Motor neuron (in vitro differentiated cells): ENCODE results near the gene SALL4. TPM values are rescaled to one million over a fixed set of nuclear protein-coding genes. Genes with fewer than 3 reads are reported as not detected.
"Not testable (repeated sequence)": the region's sequence is repeated elsewhere in the genome, so short reads cannot be mapped to it uniquely, and the experiment has no call there.

Source experiments
- ATAC-seq, 8 experiments: fragments of 200-7000 bp; cut with Tn5 transposase; replicated peaks in 6 of 8; 2 replicates each; pipeline ENCODE4 v1.8.0; 2021; ENCODE audit warnings: mild to moderate bottlenecking in 8 of 8, moderate library complexity in 8 of 8
- H3K27ac ChIP-seq, 2 donors: fragments of 250-450 bp; sonication (Bioruptor Pico); 2 replicates each; pipeline ENCODE4 v1.9.0; 2021; ENCODE audit warnings: antibody characterized with exemption in 2 of 2, mild to moderate bottlenecking in 2 of 2, moderate library complexity in 1 of 2
- H3K4me1 ChIP-seq, 2 donors: fragments of 250-450 bp; sonication (Bioruptor Pico); replicated peaks in 1 of 2; 2 replicates each; pipeline ENCODE4 v1.6.1; 2021; ENCODE audit warnings: antibody characterized with exemption in 2 of 2, mild to moderate bottlenecking in 2 of 2, moderate library complexity in 1 of 2
- H3K4me3 ChIP-seq, 5 donors: fragments of 250-450 bp; sonication (Bioruptor Pico); 2 replicates each; pipeline ENCODE4 v1.9.0; 2021; ENCODE audit warnings: antibody characterized with exemption in 5 of 5, mild to moderate bottlenecking in 5 of 5, moderate library complexity in 4 of 5
- WGBS, 10 experiments: fragments of 450-650 bp; shearing (Covaris generic); methylation state at CpG; one replicate each; pipeline ENCODE4 v1.0.0; 2022; 5-methylcytosine and 5-hydroxymethylcytosine counted together
- in situ Hi-C, 9 experiments: fragments of 400-800 bp; cut with MboI; loops; one replicate each; pipeline ENCODE4 v1.15.0; 2021; ENCODE audit warnings: low sequenced_read_pairs in 9 of 9, low pct_unique_long_range_greater_than_20kb in 2 of 9; ENCODE audit not compliant: unreplicated experiment in 9 of 9
- total RNA-seq, 8 experiments: library from RNA; unstranded; fragments of 300-600 nt; gene quantifications; 2 replicates each; pipeline versions ENCODE4 v1.2.3 to v1.2.4, GENCODE V29; 2022

SALL4 gene
- total RNA-seq, 8 experiments from 2014 or later: 0.59 to 48.1 (median 5.2) TPM

DNA sequence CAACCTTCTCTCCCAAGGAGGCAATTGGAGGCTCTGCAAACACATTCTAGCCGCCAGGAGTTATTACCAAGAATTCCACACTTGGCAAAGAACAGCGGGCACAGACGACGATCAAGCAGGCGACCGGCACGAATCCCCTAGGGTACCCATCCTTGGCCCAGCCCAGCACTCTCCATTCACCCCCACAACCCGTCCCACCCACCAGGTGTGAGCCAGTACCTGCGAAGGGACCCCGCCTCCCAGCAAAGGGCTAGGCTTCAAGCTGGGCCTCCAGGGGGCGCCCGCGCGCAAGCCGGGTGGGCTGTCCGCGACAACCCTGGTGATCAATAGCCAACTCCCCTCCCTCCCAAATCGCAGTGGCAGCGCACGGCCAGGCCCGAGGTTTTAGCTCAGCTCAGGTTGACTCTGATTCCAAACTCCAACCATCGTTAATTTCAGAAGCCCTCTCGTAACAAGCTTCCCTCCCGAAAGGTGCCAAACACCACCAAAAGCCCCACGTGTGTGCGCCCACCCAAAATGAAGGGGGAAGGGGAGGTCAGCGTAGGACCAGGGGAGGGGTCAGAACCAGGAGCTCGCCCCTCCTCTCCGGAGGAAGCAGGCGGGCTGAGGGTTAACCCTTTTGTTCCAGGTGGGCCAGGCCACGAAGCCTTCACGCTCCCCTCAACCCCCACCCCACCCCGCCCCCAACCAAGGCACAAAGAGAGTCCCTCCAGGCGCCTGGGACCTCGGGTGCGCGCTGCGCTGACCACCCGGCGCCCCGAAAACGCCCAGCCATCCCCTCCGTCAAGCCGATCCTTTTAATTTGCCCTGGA is 2.1 kb downstream of the SALL4 start:
- Histone ChIP-seq H3K4me3 (peak overlapping the region; percentile 43 to 89 (median 49)), H3K27ac (peak overlapping the region; percentile 73 to 84), H3K4me1 (peaks cover 21 to 25% of the 10 kb centered on the region in 2 donors)
- 0 to 20% (median 0%) methylated on average over 1 to 7 of the region's 44 CpGs; no CpG with 5 or more reads in 5 of the 10 experiments for WGBS, 10 experiments
- in situ Hi-C loops: loop anchor here in 3 of 9 experiments (10.0 to 25.0 kb wide), 3 partner anchors 165 to 287 kb away; no protein-coding TSS in a partner anchor
- peak; percentile 76 to 92 (median 87) for ATAC-seq

DNA sequence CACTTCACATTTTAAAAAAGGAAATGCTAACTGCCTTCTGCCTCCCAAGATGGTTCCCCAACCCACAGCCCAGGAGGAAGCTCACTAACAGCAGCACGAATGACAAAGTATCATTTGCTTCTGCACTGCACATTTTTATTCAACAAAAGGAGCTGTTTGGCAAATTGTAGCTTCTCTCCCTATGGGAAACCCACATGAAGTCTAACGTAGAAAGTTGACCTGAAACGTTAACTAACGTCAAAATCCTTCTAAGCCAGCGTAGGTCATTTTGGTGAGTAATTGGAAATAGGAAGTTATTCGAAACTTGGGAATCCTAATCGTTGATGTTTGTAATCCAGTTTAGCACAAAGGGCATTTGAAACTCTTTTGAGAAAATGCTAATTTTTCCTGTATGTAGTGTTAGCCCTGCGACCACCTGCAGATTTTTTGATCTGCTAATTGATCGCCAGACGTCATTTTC is 2.9 kb downstream of the SALL4 start:
- Histone ChIP-seq H3K4me3 (peak overlapping the region; percentile 43 to 89 (median 49)), H3K27ac (peak overlapping the region; percentile 46 to 53), H3K4me1 (peaks cover 21 to 25% of the 10 kb centered on the region in 2 donors)
- WGBS, 10 experiments: 0 to 67% (median 30%) methylated on average over 2 to 10 of the region's 10 CpGs; no CpG with 5 or more reads in 1 of the 10 experiments
- in situ Hi-C loops: no loop called here
- no peak for ATAC-seq

DNA sequence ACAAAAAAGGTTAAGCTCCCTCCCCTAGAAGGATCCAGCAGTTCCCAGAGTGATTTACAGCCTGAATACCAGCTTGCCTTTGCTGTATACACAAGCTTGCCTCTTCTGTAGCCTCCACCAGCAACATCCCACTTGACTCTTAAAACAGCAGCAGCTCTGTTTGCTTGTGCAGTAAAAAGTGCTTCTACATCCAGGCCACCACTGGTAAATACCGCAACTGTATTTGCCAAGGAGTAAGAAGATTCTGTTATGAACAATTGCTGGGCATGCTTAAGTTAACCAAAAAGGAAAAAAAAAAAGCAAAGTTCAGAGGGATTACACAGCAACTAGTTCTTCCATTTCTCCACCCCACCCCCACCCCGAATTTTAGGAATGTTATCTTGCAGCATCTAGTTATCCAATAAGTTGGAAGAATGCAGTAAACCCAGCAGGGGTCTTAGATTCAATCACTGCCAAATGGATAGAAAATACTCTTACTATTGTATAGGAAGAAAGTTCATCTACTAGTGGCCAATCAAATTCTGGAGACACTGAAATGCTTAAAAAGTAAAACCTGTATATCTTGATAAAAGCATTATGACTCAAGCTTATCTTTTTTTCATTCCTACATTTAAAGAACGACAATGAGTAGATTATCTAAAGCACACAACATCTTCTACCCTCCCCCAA is 4.8 kb downstream of the SALL4 start:
- Histone ChIP-seq H3K4me3 (no peak overlapping the region), H3K4me1 (peaks cover 21 to 25% of the 10 kb centered on the region in 2 donors), H3K27ac (no peak overlapping the region)
- 0 to 64% (median 11%) methylated on average over 1 to 3 of the region's 3 CpGs; no CpG with 5 or more reads in 1 of the 10 experiments for whole genome bisulfite sequencing, 10 experiments
- in situ Hi-C loops: no loop called here
- ATAC-seq: peak in 2 of 8 experiments; percentile 7 to 47

DNA sequence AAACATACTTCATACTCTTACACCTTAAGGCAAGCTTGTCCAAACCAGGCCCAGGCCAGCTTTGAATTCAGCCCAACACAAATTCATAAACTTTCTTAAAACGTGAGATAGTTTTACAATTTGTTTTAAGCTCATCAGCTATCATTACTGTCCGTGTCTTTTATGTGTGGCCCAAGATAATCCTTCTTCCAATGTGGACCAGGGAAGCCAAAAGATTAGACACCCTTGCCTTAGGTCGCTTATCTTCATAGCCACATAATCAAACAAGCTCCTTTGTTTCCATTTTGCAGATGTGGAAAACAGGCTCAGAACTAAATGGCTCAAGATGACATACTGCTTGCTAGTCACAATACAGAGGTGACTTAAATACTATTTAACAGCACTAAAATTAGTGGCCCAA is 6.0 kb downstream of the SALL4 start:
- Histone ChIP-seq H3K27ac (no peak overlapping the region), H3K4me1 (peaks cover 21 to 25% of the 10 kb centered on the region in 2 donors), H3K4me3 (no peak overlapping the region)
- in situ Hi-C loops: no loop called here
- whole genome bisulfite sequencing, 10 experiments: 29 to 82% (median 74%) methylated on average over 1 to 3 of the region's 3 CpGs
- ATAC-seq: no peak

DNA sequence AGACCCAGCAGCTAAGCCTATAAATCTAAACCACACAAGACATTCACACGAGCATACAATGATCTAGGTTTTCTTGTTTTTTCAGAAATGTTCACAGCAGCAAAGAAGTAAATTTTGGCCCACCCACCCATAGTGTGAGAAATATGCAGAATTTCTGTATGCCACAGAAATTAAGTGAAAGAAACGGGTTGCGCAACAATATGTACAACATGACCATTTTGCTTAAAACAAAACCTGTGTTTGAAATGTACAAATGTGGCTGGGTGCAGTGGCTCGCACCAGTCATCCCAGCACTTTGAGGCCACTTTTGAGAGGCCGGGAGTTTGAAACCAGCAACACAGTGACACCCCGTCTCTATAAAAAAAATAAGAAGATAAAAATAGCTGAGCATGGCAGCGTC is 9.4 kb downstream of the SALL4 start:
- no peak overlapping the region for H3K4me3 ChIP-seq
- H3K4me1 ChIP-seq: peaks cover 12 to 13% of the 10 kb centered on the region in 2 donors
- 46 to 100% (median 86%) methylated on average over 1 to 7 of the region's 7 CpGs; no CpG with 5 or more reads in 2 of the 10 experiments for WGBS, 10 experiments
- no peak overlapping the region for H3K27ac ChIP-seq
- in situ Hi-C loops: no loop called here
- no peak for ATAC-seq

DNA sequence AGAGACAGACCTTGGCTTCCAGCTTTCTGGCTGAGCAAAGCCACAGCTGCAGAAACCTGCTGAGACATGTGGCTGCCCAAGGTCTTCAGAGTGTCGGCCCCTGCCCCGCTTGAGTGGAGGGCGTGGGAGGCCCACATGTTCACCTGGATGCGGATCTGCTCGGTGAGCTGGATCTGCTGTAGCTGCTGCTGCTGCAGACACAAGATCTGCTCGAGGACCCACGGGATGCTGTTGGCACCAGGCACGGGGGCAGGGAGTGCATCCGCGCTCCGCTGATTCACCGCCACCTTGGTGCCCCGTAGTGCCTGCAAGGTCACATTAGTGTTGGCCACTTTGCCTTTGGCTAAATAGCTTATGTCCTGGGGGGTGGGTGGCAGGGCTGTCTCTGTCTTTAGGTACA is 10.7 kb downstream of the SALL4 start:
- peaks cover 2 to 6% of the 10 kb centered on the region in 2 donors for H3K4me1 ChIP-seq
- in situ Hi-C loops: no loop called here
- H3K27ac ChIP-seq: no peak overlapping the region
- no peak for ATAC-seq
- WGBS, 10 experiments: 90 to 96% methylated on average over 2 to 4 of the region's 13 CpGs; no CpG with 5 or more reads in 8 of the 10 experiments
- no peak overlapping the region for H3K4me3 ChIP-seq

DNA sequence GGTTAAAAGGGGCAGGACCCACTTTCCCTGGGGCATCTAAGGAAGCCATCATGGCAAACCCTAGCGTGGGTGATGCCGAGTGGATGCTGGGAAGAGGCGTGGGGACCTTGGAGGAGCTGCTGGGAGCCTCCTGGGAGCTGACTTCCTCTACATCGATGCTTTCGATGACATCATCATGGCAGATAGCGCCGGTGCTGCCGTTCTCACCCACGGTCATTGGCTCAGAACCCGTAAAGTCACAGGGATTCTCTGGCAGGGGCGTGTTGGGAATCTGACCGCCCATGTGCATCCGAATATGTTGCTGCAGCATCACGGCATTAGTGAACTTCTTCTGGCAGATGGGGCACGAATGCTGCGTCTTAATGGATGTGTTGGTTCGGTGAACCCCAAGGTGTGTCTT is 12.1 kb downstream of the SALL4 start:
- WGBS, 10 experiments: 90 to 100% (median 99%) methylated on average over 2 to 6 of the region's 17 CpGs; no CpG with 5 or more reads in 6 of the 10 experiments
- in situ Hi-C loops: no loop called here

DNA sequence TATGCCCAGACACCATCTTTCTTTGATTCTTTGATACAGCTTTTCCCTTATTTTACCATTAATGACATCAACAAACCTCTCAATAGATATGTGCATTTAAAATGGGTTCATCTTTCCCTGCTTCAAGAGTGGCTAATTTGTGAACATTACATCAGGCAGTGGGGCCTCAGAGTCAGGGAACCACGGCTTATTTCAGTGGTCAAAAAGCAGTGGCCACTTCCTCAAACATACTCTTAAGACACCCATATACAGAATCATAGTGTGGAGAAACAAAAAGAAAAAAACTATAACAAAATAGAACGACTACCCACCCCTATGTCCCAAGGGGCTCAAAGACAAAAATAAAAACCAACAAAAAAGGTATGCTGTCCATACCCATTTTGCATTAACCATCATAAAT is 12.9 kb downstream of the SALL4 start:
- in situ Hi-C loops: no loop called here
- Histone ChIP-seq H3K27ac (no peak overlapping the region), H3K4me3 (no peak overlapping the region), H3K4me1 (no peaks in the 10 kb centered on the region)
- WGBS, 10 experiments: 43 to 100% (median 92%) methylated on average over 1 to 2 of the region's 2 CpGs; no CpG with 5 or more reads in 1 of the 10 experiments
- no peak for ATAC-seq

More for the DNA sequence above, 12.1 kb downstream of the SALL4 start:
- no peak overlapping the region for H3K27ac ChIP-seq
- ATAC-seq: no peak
- H3K4me1 ChIP-seq: no peaks in the 10 kb centered on the region
- no peak overlapping the region for H3K4me3 ChIP-seq

DNA sequence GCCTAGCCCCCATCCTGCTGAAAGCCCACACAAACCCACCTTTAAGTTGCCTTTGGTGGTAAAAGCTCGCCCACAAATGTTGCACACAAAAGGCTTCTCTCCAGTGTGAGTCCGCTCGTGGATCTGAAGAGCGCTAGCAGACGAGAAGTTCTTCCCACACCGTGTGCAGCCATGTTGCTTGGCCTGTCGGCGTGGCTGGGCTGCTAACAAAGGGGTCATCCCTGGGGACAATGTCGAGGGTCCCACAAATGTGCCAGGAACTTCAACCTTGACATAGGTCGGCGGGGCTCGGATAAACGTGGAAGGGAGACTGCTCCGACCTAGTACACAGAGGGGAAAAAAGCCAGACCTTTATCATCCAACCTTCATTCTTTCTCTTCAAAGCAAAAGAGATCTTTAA is 13.5 kb downstream of the SALL4 start:
- H3K4me1 ChIP-seq: no peaks in the 10 kb centered on the region
- no peak overlapping the region for H3K4me3 ChIP-seq
- in situ Hi-C loops: no loop called here
- WGBS, 10 experiments: 57 to 100% (median 98%) methylated on average over 2 to 6 of the region's 14 CpGs; no CpG with 5 or more reads in 4 of the 10 experiments
- ATAC-seq: no peak
- no peak overlapping the region for H3K27ac ChIP-seq

DNA sequence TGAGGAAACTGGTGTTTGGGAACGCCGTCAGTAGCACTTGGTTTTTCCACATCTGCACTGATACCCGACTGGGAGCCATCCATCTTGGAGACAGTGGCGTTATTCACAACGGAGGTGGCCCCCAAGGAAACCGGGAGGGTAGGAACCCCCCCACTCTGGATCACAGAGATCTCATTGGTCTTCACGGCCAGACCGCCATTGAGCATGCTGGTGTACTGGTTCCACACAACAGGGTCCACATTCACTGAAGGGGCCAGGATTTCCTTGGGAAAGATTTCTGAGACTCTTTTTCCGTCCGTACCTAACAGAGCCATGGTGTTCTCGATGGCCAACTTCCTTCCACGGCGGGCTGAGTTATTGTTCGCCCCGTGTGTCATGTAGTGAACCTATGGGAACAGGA is 18.0 kb downstream of the SALL4 start:
- in situ Hi-C loops: no loop called here
- 83 to 98% (median 88%) methylated on average over 4 to 13 of the region's 15 CpGs; no CpG with 5 or more reads in 3 of the 10 experiments for WGBS, 10 experiments
- no peak for ATAC-seq
- H3K27ac ChIP-seq: no peak overlapping the region
- H3K4me1 ChIP-seq: no peaks in the 10 kb centered on the region
- no peak overlapping the region for H3K4me3 ChIP-seq

DNA sequence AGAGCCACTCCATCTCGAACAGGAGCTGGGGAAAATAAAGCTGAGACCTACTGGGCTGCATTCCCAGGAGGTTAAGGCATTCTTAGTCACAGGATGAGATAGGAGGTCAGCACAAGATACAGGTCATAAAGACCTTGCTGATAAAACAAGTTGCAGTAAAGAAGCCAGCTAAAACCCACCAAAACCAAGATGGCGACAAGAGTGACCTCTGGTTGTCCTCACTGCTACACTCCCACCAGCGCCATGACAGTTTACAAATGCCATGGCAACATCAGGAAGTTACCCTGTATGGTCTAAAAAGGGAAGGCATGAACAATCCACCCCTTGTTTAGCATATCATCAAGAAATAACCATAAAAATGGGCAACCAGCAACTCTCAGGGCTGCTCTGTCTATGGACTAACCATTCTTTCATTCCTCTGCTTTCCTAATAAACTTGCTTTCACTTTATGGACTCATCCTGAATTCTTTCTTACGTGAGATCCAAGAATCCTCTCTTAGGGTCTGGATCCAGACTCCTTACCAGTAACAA is 24.0 kb downstream of the SALL4 start:
- H3K4me1 ChIP-seq, in situ Hi-C loops, ATAC-seq, H3K4me3 ChIP-seq, H3K27ac ChIP-seq: not testable (repeated sequence)
- 67 to 100% (median 100%) methylated on average over 1 to 3 of the region's 4 CpGs; no CpG with 5 or more reads in 2 of the 10 experiments for WGBS, 10 experiments

DNA sequence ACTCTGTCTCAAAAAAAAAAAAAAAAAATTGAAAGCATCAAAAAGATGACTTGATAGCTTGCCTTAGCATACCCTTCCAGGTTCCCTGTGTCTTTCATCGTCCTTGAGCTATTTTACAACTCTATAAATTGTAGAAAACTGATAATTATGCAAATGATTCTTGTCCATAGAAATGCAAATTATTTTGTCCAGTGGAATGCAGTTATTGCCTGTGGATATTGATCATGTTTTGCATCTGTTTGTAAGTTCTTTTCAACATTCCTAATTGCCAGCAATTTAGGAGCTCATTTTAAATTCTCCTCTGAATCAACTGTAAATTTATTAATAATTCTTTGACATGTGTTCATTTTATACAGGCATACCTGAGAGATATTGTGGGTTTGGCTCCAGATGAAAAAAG is 27.1 kb downstream of the SALL4 start:
- in situ Hi-C loops: no loop called here
- Histone ChIP-seq H3K27ac (no peak overlapping the region), H3K4me1 (no peaks in the 10 kb centered on the region), H3K4me3 (no peak overlapping the region)
- ATAC-seq: no peak
- 11 to 88% (median 44%) methylated on average over 1 of the region's 1 CpG for WGBS, 10 experiments

DNA sequence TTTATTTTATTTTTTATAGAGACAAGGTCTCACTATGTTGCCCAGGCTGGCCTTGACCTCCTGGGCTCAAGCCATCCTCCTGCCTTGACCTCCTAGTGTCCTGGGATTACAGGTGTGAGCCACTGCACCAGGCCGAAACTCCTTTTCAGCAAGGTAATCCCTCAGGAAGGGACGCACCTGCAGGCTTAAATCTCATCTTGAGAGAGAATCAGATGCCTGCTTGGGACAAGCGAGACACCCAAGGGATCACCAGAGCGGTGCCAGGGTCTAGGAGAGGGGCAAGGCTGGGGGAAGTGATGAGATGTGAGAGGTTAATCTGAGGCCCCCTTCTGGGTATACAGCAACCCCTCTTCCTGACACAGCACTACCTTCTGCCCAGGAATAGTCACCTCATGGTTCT is 30.1 kb downstream of the SALL4 start:
- ATAC-seq: no peak
- in situ Hi-C loops: no loop called here
- 42 to 100% (median 87%) methylated on average over 1 to 4 of the region's 4 CpGs; no CpG with 5 or more reads in 6 of the 10 experiments for WGBS, 10 experiments
- peaks cover 5% of the 10 kb centered on the region in 2 donors for H3K4me1 ChIP-seq
- no peak overlapping the region for H3K27ac ChIP-seq
- no peak overlapping the region for H3K4me3 ChIP-seq
